22Rv1 (cell line): ENCODE data around the gene SULT1A4.
"Not testable (repeated sequence)": the region's sequence is repeated elsewhere in the genome, so short reads cannot be mapped to it uniquely, and the experiment has no call there.

Source experiments
- H3K27ac ChIP-seq: fragments of 450-650 bp; 2 replicates; pipeline ENCODE4 v1.5.1; 2017

The SULT1A4 gene

GRCh38 chr16:29459706-29460646 is at the start of gene SULT1A4:
TSS of gene SULT1A4 (plus strand) at chr16:29459913. CDS start at chr16:29461386, 1,473 bp downstream.
- H3K27ac ChIP-seq = not testable (repeated sequence)

- not testable (repeated sequence) for H3K27ac ChIP-seq
Observed at GRCh38 chr16:29423587-29423986, 36.1 kb upstream of the SULT1A4 start.

- H3K27ac ChIP-seq = not testable (repeated sequence)
Observed at GRCh38 chr16:29425390-29425789, 34.3 kb upstream of the SULT1A4 start.

GRCh38 chr16:29453754-29454153 is 6.0 kb upstream of the SULT1A4 start:
- H3K27ac ChIP-seq = not testable (repeated sequence)

GRCh38 chr16:29454269-29454668 is 5.4 kb upstream of the SULT1A4 start, which contains the start of the genes BOLA2 and SLX1B:
TSS of gene BOLA2 (minus strand) at chr16:29454351. CDS start at chr16:29454253, 98 bp downstream.
TSS of gene SLX1B (plus strand) at chr16:29454533.
- not testable (repeated sequence) for H3K27ac ChIP-seq

- not testable (repeated sequence) for H3K27ac ChIP-seq
Observed at GRCh38 chr16:29454828-29455227, 4.9 kb upstream of the SULT1A4 start.

- H3K27ac ChIP-seq = not testable (repeated sequence)
Observed at GRCh38 chr16:29457660-29458059, 2.1 kb upstream of the SULT1A4 start.

- not testable (repeated sequence) for H3K27ac ChIP-seq
Observed at GRCh38 chr16:29460647-29461030, 926 bp downstream of the SULT1A4 start.

- not testable (repeated sequence) for H3K27ac ChIP-seq
Observed at GRCh38 chr16:29465985-29466824, 6.5 kb downstream of the SULT1A4 start.

GRCh38 chr16:29466904-29467303 is 7.2 kb downstream of the SULT1A4 start:
- not testable (repeated sequence) for H3K27ac ChIP-seq

GRCh38 chr16:29467654-29468366 is 8.1 kb downstream of the SULT1A4 start:
- not testable (repeated sequence) for H3K27ac ChIP-seq

GRCh38 chr16:29469660-29470059 is 9.9 kb downstream of the SULT1A4 start:
- not testable (repeated sequence) for H3K27ac ChIP-seq

GRCh38 chr16:29472065-29472464 is 12.4 kb downstream of the SULT1A4 start:
- not testable (repeated sequence) for H3K27ac ChIP-seq

- H3K27ac ChIP-seq = not testable (repeated sequence)
Observed at GRCh38 chr16:29482276-29482675, 22.6 kb downstream of the SULT1A4 start.

- H3K27ac ChIP-seq = not testable (repeated sequence)
Observed at GRCh38 chr16:29506308-29506707, 46.6 kb downstream of the SULT1A4 start, which contains the start of gene NPIPB12. TSS of gene NPIPB12 (minus strand) at chr16:29506408.
